Activated gamma-delta T cell treated with anti-CD3 and anti-CD28 coated beads, Interleukin-2, amount 50 U/mL, for 16 hours (primary cell): ENCODE results near the gene RALB.

Source experiments
- DNase-seq: peaks from one replicate; pipeline ENCODE4 v3.0.0-alpha.2; 2020; ENCODE audit warnings: low read depth

RALB gene

GRCh38 chr2:120338015-120338414 lies 85.4 kb downstream of the RALB start:
- no peak for DNase-seq

- DNase-seq, result no peak
Measured at GRCh38 chr2:120341977-120342376, 89.3 kb downstream of the RALB start.

GRCh38 chr2:120342446-120342845 lies 89.8 kb downstream of the RALB start:
- no peak for DNase-seq

GRCh38 chr2:120343100-120343432 lies 90.4 kb downstream of the RALB start:
- no peak for DNase-seq

GRCh38 chr2:120343433-120344105 lies 90.9 kb downstream of the RALB start:
- peak; percentile 24 for DNase-seq
